GM21515 (cell line): ENCODE measurements around the gene RGMB.

Experiments
- ATAC-seq: cut with Tn5 transposase; IDR thresholded peaks from one replicate; pipeline ENCODE4 v1.9.1; 2021; ENCODE audit not compliant: unreplicated experiment

Gene RGMB

DNA sequence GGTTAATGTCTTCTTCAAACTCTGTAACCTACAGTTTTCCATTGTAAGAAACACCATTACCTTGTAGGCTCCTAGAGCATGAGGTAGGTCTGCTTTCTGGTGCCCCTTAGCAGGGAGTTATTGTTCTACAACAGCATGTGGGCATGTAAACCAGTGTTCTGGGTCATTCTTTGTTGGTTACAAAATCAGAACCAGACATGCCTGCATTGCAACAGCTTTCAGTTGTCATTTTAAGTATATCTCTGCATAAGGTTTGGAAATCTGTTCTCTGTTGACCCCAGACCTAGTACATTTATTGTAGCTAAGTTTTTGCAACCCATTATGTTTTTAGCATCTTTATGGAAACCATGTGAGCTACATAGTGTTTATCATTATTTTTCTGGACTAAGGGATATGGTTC, 10.9 kb downstream of the RGMB start:
- ATAC-seq, result no peak

DNA sequence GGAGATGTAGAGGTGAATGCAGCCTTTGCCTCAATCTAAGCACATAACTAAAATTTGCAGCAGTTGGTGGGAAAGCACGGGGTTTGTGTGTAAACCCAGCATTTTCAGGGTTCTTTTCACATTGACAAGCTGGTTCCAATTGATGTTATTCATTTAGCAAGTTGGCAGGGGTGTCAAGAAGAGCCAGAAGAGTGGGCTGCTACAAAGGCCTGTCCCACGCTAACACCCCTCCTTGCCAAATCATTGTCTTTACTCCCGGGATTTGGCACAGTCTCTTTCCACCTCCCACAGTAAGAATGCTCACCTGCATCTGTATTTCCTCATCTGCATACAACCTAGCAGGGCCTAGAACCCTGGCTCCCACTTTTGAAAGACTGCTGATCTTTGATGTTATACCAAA, 11.8 kb downstream of the RGMB start:
- no peak for ATAC-seq

DNA sequence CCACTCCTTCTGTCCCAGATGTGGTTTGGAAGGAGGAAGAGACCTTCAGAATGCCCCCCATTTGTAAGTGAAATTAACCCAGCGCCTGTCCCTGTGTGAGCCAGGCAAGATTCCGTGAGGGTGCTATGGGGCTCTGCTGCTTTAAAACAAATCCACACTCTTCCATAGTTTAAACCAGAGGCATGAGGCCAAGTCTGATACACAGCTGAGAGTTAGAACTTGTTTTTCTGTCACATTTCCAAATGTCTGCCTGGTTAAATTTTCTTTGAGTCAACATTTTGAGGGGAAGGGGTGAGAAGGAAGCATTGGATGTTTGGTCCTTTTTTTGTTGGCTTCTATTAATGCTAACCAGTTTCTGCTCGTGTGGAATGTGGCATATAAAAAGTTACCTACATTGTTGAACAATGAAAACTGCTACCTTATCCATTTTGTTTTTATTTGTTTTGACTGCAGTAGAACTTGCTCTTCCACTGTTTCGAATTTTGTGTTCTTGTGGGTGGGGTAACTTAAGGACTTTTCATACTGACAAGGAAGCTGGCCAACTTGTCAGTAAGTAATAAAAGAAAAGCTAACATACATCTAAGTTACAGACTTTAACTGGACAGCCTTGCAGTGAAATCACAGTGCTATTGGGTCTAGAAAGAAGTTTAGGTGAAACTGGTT, 12.9 kb downstream of the RGMB start:
- ATAC-seq, result no peak

DNA sequence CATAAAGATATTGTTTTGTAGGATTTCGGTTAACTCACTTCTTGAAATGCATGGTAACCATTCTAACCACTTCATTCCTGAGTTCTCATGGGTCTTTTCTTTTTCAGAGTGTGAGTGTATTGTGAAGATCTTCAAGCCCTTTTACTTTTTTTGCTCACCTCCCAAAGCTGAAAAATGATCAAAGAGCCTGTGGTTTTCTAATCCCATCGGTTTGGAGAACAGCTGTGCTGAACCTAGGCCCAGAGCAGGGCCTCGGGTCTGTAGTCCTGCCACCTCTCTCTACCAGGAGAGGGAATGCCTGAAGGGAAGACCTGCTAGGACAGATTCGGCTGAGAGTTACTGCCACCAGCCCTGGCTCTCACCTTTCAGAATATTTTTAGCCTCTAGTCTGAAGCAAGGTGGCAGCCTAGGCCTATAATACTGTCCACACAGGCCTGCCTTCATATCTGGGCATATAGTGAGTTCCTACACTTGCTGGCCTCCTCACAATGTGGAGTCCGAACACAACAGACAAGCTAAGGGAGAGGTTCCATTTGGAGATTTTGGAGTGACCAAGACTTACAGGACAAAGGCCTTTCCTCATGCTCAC, 13.8 kb downstream of the RGMB start:
- no peak for ATAC-seq

DNA sequence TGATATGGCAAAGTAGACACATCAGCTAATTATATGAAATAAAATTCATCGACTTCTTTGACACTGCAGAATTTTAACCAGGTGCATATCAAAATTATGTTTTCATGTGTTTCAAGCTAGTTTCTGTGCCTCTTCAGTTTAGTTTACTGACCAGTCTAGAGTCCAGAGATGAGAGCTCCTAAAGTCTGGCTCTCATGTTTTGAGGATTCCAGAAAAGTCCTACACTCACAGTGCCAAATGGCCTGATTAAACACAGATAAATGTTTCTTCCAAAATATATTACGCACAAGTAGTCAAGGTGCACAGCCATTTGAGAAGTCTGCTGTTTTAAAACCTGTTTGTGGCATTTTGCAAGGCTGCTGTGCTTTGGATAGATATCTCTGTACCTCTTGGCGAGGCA, 15.6 kb downstream of the RGMB start:
- ATAC-seq, result no peak

DNA sequence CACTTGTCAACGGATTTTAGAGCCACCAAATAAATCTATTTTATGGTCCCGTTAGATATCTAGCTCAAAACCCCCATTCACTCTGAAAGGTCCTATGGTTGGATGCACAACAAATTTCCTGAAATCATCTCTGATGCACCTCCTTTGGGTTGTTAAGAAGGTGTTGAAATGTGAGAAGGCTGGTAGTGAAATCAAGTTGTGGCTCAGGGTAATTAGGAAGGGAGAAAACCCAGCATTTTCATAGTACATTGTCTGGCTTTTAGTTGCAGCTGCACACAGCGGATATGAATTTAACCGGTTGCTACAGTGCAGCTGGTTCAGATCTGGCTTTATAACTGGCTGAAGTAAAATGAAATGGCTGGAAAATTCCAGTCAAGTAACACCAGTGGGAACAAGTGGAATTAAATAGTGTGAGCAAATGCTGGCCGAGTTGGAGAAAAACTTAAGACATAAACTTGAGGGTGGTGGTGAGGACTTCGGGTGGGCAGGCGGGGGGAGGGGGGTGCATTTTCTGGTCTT, 17.6 kb downstream of the RGMB start:
- ATAC-seq, result no peak

DNA sequence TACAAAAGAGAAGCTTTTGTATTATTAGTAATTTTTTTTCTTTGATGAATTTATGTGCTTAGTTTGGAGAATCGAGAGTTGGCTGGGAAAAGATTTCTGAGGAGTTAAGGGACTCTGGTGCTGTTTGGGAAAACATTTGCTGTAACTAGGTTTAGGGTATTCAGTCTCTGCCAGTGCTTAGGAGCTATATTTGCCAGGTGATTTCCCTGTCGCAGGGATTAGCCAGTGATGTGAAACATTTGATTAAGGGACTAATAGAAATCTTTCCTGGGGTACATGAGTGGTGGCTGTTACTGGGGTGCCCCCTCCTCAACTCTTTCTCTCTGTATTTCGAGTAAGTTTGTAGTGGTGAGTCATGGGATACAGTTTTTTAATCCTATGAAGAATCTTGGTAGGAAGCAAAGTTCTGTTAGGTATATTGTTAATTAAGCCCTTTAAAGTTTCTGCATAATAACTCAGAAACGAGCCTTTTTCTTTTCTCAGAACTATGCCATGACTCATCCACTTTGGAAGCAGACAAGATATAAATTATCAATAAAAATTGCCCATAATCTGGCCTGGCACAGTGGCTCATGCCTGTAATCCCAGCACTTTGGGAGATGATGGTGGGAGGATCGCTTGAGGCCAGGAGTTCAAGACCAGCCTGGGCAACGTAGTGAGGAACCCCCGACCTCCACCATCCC, 18.6 kb downstream of the RGMB start:
- no peak for ATAC-seq

DNA sequence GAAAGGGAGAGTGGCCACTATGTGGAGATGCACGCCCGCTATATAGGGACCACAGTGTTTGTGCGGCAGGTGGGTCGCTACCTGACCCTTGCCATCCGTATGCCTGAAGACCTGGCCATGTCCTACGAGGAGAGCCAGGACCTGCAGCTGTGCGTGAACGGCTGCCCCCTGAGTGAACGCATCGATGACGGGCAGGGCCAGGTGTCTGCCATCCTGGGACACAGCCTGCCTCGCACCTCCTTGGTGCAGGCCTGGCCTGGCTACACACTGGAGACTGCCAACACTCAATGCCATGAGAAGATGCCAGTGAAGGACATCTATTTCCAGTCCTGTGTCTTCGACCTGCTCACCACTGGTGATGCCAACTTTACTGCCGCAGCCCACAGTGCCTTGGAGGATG, 19.8 kb downstream of the RGMB start:
- ATAC-seq, result no peak

DNA sequence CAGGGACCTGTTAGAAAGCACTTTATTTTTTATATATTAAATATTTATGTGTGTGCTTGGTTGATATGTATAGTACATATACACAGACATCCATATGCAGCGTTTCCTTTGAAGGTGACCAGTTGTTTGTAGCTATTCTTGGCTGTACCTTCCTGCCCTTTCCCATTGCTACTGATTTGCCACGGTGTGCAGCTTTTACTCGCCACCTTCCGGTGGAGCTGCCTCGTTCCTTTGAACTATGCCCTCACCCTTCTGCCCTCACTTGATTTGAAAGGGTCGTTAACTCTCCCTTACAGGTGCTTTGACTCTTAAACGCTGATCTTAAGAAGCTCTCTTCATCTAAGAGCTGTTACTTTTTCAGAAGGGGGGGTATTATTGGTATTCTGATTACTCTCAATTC, 20.5 kb downstream of the RGMB start:
- no peak for ATAC-seq

DNA sequence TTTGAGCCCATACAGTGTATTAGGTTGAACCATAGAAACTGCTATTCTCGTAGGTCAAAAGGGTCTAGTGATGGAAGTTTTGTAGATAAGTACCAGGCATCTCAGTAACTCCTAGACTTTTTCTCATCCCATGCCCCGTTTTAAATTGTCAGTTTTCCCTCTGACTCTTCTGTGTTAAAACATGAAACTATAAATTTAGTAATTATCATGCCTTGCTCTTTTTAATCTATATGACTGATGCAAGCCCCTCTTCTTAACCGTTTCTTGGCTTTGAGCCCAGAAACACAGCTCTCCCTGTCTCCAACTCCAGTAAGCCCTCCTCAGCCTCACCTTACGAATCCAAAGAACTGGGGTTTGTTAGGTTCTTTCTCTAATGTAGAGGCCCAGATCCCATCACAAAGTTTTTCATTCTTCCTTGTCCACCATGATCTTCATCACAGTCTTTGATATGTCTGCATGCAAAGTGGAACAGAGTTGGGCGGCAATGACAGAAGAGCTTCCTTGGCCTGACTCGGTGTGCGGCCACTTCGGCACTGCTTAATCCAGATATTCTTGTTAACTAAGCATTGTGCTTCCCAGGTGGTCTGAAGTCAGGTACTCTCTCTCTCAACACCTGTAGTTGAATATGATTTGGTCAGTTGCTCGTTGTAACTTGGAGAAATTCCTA, 21.1 kb downstream of the RGMB start:
- no peak for ATAC-seq

DNA sequence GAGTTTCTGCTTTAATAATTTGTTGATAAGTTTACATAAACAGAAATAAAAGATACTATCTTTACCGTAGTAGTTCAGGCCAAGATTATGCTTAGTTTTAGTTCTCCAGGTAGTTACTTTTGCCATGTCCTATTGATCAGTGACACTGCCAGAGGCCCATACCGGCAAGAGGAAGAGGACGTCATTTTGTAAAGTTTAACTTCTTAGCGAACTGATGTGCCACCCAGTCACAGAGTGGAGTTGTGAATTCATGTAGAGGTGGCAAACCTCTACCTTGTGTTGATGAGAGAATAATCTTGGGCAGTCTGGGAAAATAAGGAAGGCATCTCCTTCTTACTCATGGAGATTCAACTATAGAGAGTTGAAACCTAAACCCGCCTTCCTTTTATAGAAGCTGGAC, 21.8 kb downstream of the RGMB start:
- no peak for ATAC-seq

DNA sequence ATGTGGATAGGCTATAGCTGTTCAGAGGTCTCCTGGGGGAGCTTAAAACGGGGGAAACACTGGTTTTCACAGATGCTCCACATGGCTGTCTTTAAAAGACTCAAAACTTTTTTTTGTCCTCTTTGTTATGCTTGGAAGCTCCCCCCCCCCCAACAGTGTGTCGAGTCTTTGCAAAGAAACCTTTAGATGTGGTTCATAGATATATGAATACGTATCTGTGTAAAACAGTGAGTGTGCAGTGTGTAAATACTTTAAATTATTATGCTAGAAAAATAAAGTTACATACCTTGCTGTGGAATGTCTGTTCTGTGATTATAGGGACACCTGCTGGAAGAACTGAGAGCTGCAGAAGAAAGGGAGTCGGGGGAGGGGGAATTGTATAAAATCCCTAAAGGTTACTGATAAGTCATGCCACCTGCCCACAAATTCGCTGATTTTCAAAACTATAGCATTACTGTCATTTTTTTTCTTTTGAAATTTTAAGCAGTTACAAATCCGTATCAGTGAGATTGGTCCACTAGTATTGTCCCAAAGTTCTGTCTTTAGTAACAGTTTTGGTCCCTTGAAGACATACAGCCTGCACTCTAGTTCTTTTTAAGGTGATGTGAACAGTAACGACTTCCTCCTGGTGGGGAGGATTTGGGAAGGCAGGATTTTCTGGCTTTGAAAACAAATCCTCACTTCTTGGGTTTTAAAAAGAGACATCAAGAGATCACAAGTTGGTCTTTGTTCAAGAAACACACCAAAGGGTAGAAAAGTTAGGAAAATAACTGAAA, 22.9 kb downstream of the RGMB start:
- peak; percentile 83 for ATAC-seq

DNA sequence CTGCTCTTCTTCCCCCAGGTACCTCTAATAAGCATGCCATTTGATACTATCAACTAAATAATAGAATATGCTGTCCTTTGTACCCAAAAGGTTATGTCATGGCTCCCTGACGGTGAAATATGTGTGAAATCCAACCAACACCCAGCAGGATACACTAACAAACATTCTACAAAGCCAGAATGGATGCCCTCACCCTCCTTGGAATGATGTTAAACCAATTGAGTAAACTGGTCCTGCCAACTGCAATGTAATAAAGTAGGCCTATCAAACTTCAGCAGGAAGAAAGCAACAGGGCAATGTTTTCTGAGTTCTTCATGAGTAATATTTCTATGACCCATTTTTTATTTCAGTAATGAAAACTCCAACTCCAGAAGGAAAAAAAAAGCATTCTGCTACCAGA, 24.9 kb downstream of the RGMB start:
- ATAC-seq, result no peak

DNA sequence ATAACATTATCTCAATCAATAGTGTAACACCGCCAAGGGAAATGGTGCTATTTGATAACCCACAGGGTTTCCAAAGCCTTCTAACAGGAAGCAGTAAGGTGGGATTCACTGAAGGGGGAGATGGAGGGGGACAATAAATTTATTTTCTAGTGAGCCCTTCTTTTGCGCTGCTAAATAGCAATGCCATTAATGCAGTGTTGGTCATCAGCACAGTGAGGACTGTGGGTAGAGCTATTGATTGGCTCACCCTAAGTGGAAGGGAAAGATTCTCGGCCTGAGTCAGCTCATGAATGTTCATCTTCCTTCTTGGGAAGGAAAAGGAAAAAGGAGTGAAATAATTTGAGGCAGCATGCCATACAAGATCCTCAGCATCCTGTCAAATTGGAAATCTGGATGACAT, 25.4 kb downstream of the RGMB start:
- ATAC-seq, result no peak

DNA sequence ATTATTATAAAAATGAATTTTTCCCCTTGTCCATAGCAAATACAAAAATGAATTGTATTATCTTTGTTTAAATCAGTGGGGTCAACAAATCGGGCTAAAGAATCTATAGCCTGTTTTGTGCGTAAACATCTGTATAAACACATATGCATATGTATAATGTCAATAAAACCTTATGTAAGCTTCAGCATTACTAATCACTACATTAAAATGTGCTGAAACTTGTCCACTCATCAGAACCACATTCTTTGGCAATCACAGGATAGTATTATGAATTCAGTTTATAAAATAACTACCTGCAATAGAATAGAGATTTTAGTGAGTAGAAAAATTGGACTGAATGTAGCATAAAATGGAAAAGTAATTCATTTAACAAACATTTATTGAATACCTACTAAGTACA, 30.6 kb downstream of the RGMB start:
- ATAC-seq, result no peak

DNA sequence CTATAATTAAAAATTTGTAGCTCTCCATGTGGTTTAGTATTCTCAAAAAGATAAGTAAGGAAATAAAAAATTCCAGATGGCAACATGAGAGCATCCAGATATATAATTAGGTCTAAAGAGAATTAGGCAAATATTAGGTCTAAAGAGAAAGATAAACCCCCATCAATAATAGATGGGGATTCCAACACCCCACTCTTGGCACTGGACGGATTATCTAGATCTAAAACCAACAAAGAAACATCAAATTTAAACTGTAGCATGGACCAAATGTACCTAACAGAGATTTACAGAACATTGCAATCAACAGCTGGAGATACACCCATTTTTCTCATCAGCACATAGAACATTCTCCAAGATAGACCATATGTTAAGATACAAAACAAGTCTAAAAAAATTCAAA, 31.6 kb downstream of the RGMB start:
- ATAC-seq, result no peak

DNA sequence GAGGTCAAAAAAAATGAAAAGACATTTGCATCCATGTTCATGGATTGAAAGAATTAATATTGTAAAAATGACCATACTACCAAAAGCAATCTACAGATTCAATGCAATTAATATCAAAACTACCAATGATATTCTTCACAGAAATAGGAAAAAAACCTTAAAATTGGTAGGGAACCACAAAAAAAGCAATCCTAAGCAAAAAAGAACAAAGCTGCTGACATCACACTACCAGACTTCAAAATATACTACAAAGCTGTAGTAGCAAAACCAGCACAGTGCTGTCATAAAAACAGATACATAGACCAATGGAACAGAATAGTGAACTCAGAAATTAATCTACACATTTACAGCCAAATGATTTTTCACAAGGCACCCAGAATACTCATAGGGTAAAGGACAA, 34.3 kb downstream of the RGMB start:
- ATAC-seq, result no peak

DNA sequence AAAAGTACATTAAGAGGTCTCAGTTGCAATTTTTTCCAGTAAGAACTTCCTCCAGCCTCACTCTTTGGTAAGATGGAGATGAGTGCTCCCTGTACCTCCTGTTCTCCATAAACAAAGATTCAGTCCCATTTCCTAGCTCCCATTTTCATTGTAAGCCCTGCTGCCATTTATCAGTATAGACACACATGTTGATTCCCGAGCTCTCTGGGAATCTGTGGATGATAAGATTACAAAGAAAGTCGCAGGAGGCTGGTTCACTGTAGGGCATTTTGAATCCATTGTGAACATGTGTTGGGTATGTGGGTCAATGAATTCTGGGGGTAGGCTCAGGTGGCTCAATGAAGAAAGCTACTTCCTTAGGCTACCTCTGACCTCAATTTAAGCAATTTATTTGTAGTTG, 36.7 kb downstream of the RGMB start:
- no peak for ATAC-seq

DNA sequence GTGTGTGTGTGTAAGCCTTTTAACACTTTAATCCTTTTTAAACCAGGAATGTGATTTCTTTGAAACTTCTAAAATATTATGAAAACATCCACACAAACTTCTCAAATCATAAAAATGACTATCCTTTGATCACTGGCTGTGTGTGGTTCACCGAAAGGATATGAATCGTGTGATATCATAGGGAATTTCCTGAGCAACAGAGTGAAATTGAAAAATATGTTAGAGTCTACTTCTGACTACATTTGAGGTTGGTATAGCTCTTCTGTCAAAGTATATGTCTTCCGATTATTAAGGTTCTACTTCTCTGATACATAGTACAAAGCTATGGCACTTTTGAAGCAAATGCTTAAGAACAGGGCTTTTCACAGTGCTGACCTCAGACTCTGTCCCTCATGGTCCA, 40.3 kb downstream of the RGMB start:
- no peak for ATAC-seq

DNA sequence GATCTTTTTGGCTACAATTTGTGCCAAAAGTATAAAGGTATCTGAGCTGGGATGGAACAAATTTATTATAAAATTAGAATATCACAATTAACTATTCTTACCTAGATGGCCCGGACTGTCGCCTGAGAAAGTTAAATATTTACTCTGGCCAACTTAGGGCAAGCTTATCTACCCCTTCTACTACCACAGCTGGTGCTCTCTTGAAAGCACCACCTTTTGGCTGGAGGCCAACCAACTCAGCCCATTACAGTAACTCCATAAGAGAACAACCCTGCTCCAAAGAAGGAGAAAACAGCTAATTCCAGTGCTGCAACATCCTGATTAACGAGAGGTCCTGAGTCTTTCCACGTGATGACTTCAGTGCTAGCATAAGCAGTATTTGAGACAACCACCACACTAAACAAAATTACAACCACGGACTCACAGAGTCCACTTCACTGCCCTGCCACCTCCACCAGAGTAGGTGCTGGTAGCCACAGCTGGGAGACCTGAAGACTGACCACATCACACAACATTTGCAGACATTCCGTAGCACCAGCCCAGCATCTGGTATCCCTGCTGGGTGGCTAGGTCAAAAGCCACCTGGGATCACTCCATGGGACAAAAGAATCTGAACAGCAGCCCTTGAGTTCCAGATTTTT, 43.2 kb downstream of the RGMB start:
- ATAC-seq, result no peak
